ENCODE data around the gene CDPF1.

Gene CDPF1, protein sequence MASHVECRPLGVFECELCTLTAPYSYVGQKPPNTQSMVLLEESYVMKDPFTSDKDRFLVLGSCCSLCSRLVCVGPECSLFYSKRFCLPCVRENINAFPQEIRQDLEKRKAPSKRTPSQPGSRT

DNA sequence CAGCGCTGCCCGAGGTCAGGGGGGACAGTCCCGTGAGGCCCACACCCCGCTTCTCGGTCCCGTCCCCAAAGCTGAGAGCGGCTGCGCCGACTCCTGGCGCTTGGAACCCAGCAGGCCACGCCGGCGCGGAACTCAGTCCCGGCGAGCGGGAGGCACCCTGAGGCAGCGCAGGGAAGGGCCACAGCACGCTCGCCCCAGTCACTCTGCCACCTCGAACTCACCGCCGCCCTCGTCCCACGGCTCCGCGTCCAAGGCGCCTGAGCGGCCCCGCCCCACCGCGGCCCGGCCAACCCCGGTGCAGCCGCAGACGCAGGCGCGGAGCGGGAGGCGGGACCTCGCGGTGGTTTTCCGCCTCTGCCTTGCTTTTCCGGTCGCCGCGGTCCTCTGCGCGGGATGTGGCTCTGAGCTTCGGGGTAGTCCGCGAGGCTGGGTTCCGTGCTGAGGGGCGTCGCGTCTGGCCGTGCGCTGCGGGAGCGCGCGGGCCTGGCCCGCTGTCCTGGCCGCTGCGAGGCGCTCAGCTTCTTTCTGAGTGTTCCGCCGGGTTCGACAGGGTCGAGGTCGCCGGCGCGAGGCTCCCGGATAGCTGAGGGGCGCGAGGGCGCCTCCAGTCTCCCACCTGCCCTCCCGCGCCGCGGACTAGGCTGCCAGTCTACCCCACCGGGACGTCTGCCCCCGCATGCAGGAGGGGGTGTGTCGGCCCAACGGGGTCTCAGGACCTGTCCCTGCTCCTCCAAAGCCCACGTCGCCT lies at the start of gene CDPF1:
CDPF1 (minus strand) TSS at position 259 of the 748 bp plus-strand sequence. CDS start 2,009 bp downstream, outside the sequence.
- peak; percentile 77 for DNase-seq

DNA sequence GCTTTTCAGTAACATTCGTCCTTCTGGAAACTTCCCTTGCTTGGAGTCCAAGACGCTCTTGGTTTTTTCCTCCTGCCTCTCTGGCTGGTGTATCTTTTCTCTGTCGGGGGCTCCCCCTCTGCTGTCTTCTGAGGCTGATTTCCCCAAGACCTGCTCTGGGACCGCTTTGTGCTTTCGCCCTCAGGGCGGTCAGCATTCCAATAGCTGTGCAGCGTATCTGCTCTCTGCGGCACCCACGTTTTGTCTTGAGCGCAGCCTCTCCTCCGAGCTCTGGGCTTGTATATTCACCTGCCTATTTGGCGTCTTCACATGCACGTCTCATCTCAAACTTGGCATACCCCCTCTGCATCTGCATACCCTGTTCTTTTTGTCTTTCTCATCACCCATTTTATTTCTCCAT lies 49.0 kb upstream of the CDPF1 start:
- DNase-seq = no peak

DNA sequence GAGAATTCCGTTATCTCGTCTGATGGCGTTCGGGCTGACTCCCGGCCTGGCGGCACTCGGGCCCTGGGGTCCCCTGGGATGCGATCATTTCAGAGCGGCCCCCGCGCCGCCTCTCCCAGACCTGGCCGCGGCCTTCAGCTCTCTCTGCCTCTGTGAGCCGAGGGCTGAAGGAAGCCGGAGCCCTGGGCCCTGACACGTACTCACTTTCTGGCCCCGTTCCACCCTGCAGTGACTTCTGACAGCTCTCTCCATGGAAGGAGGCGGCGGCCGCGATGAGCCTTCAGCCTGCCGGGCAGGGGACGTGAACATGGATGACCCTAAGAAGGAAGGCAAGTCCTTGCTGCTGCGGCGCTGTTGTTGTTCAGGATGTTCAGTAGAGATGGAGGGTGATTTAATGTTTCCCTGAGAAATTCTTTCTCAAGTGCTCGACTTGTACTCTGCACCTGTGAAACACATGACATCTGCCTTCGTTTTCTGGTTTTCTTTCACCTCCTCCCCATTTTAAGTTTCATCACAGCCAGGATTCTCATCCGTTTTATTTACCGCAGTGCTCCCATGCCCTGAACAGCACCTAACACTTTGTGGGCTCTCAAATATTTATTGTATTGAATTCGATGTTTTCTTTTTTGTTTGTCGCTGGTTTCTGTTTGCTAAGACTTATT lies 47.2 kb upstream of the CDPF1 start:
- no peak for DNase-seq

DNA sequence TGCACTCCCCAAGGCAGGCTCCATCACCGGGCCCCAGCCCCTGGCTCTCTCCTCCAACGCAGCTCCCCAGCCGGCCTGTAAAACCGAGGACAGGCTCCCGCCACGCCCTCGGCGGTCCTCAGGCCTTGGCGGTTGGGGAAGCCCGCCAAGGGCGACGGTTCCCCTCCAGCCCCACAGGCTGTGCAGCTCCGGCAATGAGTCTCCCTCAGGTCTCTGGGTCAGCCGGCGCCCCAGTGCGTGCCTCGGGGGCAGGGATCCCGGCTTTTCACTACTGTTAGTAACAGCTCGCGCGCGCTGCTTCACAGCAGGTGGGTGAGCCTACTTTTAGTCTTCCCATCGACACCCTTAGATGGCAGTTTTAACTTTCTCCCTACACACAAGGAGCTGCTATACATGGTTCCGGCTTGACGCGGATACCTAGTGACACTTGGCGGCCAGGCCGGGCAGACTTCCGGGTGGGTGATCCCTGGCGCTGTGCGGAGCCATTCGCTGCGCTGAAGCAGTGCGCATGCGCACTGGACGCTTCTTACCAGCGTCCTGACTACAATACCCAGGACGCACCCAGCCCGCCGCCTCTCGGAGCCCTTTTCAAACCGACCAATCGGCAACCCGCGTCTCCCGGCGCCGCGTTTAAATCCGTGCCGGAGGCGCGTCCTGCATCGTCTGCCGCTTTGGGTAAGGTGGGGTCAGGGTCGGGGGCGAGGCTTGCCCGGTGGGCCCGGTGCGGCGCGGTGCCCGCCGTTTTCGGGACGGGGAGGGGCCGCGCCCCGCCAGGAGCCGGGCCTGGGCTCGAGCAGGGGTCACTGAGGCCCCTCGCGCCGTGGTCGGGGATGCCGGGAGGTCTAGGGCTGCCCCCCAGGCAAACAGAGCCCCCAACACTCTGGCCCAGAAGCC lies 46.4 kb upstream of the CDPF1 start, which contains the start of gene GTSE1:
GTSE1 (plus strand) TSS at position 614 of the 894 bp plus-strand sequence. CDS start 531 bp downstream, outside the sequence.
- peak; percentile 91 for DNase-seq

DNA sequence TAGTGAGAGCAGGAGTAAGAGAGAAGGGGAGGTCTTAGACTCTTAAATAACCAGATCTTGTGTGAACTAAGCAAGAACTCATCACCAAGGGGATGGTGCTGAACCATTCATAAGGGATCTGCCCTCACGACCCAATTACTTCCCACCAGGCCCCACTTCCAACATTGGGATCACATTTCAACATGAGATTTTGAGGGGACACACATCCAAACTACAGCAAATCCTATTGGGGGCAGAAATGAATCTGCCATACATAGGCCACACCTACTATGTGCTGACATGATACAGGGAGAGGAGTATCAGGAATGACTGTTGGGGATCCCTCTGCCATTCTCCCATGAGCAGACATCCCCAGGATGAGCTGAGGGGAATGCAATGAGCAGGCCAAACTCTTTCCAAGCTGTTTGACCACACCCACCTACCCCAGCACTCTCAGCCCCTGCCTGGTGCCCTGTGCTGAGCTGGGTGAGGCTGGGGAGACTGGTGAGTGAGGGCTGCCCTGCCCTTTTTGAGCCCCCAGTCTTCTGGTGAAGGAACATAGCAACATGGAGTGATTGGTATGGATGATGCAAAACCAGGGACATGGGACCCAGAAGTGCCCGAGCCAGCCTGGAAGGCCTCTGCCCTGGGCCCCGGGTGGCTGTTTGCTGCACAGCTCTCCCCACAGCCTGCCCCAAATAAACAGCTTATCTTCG lies 45.3 kb upstream of the CDPF1 start:
- no peak for DNase-seq

DNA sequence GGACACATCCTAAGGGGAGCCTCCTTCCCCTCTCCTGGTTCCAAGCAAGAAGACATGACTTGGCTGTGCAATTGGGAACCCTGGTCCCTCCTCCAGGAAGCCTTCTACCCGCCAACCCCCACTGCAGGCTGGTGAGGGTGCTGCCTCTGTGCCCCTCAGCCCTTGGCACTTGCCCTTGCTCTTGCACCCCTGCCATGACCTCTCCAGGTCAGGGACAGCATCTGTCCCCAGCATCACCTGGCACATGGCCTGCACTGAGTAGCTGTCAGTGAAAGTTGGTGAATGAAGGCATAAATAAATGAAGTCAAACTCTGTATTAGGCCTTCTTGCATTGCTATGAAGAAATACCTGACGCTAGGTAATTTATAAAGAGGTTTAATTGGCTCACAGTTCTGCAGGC lies 44.7 kb upstream of the CDPF1 start:
- no peak for DNase-seq

DNA sequence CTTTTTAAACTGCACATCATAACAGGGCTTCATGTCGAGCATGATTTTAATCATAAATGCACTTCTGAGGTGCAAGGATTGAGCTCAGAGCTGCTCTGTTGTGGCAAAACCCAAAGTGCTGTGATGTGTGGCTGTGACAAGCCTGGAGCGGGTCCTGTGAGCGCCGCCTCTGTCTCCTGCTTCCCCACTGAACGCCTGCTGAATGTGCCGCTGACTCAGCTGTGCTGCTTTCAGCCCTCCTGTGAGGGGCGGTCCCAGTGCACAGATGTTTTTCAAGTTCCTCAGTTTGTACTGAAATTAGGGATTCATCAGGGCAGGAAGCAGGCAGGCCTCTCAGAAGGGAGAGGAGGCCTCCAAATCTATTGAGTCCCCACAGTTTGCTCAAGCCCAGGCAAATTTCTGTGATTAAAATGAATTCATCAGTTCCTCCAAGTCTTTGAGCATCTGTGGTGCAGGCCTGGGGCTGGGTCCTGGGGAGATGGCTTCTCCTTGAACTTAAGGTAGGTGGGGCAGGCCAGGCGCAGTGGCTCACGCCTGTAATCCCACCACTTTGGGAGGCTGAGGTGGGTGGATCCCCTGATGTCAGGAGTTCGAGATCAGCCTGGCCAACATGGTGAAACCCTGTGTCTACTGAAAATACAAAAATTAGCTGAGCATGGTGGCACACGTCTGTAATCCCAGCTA lies 43.6 kb upstream of the CDPF1 start:
- no peak for DNase-seq

DNA sequence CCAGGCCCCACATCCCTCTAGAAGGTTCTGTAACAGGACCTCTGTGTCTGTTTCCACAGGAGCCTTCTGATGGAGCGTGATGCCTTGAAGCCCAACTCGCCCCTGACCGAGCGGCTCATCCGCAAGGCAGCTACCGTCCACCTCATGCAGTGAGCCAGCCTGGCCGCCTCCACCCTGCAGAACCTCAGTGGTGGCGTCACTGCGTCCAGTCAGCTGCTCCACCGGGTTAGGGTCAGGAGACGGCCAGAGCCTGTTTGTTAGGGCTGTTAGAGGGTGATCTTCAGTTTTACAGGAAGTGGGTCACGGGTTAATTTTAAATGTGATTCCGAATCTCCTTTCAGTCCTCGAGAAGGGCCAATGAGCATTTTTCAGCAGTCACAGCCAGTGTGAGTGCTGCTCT lies 42.6 kb upstream of the CDPF1 start:
- DNase-seq = no peak

DNA sequence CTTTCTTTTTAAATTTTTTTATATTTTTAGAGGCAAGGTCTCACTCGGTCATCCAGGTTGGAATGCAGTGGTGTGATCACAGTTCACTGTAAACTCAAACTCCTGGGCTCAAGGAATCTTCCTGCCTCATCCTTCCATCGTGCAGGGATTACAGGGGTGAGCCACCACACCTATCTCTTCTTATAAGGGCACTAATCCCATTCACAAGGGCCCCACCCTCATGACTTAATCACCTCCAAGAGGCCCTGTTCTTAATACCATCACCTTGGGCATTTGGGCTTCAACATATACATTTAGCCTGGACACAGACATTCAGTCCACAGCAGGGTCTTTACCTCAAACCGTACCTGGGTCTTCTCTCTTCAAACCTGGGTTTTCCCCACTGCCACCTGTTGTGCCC lies 42.1 kb upstream of the CDPF1 start:
- no peak for DNase-seq

DNA sequence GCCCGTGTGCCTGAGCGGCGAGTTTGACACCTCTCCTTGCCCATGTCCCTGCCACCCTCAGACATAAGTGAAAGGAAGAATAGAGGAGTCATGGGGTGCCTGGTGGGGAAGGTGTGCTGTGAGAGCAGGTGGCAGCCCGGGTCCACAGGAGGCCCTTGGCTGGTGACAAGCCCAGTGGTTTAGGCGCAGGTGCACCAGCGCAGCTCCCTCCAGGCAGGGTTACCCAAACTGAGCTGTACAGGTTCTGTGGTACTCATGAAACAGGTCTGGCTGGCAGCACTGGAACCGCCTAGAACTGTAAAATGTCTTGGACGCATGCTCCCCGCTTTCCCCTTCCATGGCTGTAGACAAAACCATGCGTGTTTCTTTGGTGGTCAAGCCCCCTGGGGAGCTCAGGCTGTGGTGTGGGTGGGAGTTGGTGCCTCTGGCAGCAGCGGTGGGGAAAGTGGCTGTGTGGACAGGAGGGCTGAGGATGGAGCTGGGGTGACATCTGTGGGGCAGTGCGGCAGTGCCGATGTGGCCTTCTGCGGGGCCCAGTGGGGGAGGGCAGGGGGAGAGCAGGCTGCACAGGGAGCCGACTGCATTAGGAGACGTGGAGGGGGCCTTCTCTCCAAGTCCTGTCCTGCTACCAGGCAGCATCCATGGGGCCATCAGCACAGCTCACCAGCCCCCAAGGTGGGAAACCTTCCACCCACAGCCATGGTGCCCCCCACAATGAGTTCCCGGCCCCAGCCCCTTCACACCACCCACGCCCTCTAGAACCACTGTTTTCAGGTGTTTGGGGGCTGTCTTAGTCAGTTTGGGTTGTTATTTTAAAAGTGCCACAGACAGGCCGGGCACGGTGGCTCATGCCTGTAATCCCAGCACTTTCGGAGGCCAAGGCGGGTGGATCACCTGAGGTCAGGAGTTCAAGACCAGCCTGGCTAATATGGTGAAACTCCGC lies 41.0 kb upstream of the CDPF1 start:
- no peak for DNase-seq

DNA sequence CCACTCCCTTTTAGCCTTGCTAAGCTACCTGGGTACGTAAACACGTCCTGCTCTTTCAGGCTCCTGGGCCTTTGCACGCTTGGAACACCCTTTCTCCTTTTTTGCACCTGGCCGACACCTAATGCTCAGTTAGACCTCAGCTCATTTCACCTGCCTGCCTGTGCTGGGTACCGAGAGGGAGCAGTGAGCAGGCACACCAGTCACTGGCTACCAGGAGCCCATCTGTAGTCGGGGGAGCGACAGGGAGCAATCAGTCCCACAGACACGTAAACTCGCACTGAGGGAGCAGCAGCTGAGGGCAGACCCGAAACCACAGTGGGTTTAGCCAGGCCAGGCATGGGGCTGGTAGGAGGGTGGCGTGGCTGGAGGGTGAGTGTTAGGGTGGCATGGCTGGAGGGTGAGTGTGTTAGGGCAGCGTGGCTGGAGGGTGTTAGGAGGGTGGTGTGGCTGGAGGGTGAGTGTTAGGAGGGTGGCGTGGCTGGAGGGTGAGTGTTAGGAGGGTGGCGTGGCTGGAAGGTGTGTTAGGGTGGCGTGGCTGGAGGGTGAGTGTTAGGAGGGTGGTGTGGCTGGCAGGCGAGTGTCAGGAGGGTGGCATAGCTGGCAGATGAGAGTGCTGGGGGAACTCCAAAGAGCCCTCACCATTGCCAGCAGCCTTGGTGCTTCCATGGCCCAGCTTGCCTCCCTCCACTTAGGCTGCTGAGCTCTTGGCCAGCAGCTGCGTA lies 40.2 kb upstream of the CDPF1 start:
- no peak for DNase-seq

DNA sequence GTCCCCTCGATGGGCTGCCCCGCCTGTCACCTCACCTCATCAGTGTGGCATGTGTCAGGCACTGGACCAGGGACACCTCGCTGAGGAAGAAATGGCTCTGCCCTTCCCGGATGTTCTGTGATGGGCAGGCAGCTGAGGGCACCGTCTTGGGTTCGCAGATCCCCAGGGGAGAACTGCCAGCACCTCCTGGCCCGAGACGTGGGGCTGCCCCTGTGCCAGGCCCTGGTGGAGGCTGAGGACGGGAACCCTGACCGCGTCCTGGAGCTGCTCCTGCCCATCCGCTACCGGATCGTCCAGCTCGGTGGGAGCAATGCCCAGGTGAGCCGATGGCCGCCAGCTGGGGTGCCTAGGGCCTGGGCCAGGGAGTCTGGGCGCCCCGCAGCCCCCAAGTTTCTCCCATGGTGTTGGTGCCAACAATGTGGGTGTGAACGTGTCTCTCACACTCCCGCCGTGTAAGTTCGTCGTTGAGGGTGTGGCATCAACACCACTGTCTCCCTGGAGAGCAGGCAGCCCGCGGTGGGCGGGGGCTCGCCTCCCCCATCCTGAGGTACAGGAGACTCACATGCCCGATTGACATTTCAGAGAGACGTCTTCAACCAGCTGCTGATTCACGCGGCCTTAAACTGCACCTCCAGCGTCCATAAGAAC lies 39.3 kb upstream of the CDPF1 start:
- DNase-seq = no peak

DNA sequence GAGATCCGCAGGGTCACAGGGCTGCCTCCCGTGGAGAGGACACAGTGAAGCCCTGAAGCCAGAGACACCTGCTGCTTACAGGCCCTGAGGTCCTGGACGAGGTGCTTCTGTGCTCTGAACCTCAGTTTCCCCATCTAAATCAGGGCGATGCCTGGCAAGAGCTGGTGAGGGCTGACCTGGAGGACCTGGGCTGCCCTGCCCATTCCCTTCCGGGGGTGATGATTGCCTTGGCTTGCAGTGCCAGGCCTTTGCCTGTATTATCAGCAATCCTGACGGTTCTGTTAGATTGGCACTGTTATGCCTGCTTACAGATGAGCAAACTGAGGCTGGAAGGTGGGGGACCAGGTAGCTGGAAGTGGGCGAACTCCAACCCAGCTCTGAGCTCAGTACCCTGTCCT lies 38.8 kb upstream of the CDPF1 start:
- no peak for DNase-seq

DNA sequence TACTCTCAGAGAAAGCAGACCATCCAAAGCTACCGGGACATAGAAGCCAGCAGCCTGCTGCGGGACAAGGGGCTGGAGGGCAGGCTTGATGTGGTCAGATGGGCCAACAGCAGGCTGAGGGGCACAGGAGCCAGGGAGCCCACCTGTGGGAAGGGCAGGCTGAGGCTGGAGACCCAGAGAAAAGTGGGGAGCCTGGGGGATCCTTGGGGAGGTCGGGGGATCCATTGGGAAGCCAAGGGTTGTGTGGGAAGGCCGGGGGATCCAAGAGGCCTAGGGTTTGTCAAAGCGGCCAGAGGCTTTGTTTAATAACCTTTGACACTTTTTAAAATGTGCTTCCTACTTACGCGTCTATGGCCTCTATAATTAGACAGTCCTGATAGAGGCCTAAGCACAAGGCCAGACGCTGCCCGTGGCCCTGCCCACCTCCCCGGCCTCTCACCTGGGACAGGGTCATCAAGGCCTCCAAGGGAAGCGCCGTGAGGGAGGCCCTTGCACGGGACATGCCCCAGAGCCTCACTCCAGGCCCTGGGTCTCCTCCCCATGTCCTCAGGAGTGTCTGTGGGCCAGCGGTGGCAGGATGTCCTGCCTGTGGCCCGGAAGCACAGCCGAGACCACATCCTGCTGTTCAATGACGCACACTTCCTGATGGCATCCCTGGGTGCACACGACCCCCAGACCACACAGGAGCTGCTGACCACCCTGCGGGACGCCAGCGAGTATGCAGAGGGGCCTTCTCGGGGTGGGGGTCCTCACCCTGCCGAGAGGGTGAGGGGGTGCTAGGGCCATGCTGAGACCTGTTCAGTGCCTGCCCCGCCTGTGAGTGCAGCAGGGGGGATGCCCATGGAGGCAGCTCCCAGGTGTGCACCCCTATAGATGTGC lies 38.0 kb upstream of the CDPF1 start:
- DNase-seq = no peak

DNA sequence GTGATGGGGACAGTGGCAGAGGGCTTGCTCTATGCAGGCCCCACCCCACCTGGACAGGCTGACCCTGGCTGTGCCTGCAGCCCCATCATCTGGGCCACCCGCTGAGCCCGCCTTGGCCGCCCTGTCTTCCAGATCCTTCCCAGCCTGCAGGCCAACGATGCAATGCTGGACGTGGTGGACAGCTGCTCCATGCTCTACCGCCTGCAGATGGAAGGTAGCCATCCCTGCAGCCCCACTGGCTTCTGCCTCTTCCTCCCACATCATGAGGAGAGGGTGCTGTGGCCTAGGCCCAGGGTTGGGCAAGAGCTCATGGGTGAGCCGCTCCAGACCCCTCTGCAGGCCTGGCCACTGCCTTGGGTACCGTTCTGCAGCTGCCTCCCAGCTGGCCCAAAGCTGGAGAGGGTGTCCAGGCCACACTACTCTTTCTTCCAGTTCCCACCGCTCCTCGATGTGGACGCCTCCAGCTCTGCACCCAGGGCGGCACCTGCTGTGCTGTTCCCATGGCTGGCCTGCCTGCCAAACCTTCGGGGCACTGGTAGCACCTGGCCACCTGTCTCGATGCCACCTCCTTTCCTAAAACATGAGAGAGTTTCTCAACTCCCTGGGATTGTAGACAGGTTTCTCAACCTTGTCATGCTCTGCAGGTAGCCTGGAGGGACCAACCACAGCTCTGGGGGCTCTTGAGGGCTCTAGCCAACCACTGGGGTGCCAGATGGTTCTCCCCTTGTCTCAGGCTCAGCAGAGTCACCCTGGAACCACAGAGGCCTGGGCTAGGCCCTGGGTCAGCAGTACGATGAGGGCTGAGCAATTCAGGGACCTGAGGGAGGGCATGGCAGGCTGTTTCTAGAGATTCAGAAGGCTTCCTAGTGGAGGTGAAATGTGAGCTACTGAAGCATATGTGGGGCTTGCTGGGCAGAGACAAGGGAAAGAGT lies 37.1 kb upstream of the CDPF1 start:
- no peak for DNase-seq

DNA sequence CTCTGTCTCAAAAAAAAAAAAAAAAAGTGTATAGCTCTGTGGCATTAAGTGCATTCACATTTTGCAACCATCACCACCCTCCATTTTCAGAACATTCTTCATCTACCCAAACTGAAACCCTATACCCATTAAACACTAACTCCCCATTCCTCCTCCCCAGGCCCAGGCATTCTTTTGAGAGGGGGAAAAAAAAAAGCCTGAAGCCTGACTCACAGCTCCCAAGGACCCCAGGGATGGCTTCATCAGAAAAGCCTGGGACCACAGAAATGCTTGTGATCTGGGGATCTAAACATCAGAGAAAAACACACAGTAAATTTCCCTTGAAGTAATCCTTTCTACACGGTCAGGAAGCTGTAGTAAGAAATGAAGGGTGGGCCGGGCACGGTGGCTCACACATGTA lies 35.9 kb upstream of the CDPF1 start:
- DNase-seq = no peak

Measured in activated T-cell treated with anti-CD3 and anti-CD28 coated beads for 4 hours (primary cell).